HG02798 (cell line): ENCODE results near the gene ARHGEF16.

Experiments used
- ATAC-seq: cut with Tn5 transposase; IDR thresholded peaks from one replicate; pipeline ENCODE4 v1.9.1; 2021; ENCODE audit warnings: mild to moderate bottlenecking; ENCODE audit not compliant: unreplicated experiment, poor library complexity

The ARHGEF16 gene

DNA sequence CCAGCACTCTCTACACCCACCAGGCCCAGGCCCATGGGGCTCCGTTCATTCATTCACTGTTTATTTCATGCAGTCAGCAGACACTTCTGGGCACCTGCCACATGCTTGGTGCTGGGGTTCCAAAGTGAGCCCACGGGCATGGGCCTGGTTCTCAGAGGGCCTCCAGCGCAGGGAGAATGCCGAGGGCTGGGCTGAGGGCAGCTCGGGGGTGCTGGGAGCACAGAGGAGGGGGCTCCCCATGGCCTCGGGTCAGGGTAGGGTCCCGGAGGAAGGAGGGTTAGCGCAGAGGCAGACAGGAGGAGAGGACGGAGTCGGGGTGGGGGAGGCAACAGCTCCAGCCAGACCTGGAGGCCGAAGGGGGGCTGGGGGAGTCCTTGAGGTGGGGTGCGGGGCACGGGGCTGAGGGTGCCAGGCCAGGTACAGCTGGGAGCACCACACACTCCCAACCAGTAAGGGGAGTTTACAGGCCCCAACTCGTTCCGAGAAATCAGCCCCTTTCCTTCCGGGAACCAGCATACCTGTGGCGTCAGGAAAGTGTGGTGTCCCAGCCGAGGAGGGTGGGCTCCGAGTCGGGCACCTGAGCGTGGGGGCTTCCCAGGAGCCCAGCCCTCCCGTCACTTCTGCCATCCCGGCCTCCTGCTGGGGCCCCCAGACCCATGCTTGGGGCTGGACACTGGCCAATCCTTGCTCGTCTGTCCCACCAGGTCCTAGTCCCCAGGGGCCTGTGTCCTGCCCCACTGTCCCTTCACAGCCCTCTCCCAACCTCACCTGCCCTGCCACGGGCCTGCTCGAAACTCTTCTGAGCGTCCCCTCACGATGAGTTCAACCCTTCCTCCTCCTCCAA is 10.8 kb downstream of the ARHGEF16 start:
- no peak for ATAC-seq

DNA sequence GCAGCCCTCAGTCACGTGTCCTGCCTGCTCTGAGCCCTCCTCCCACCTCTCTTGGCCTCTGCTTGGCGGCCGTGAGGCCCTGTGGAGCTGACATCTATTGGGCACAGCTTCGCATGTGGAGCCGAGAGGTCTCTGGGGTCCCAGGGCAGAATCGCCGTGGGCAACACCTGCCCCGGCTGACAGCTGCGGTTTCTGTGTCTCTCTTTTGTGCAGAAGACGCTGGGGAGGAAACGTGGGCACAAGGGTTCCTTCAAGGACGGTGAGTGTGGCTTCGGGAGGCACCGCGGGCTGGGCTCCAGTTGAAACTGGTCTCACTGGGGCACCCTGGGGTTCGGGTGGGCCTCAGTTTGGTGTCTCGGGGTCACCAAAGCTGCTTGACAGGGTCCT is 11.5 kb downstream of the ARHGEF16 start:
- ATAC-seq, result no peak

DNA sequence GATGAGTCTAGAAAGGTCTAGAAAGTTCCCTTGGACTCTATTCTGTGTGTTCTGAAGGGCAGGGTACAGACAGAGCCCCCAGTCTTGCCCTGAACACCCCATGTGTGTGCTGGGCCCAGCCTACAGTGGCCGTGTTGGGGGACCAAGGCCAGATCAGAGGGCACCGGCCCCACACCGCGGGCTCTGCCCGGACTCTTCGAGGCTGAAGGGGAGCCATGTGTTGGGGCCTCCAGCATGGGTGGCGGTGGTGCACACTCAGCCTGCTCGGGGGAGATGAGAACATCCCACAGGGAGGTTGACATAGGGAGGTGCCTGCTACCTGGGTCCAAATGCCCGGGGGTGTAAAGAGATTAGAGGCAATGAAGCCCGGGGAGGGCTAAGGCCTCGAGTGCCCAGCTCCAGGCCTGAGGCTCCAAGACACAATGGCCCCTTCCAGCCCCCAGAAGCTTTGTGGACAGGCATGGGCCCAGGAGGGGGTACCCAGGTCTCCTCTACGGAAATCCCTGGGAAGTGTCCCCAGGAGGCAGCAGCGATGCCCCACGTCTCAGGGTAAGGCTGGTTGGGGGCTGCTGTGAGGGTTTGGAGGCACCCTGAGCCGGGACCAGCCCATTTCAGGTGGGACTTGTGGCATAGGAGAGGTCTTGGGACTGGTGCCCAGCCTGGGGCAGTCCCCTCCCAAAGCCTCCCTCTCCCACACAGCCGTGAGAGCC is 12.1 kb downstream of the ARHGEF16 start:
- ATAC-seq, result no peak

DNA sequence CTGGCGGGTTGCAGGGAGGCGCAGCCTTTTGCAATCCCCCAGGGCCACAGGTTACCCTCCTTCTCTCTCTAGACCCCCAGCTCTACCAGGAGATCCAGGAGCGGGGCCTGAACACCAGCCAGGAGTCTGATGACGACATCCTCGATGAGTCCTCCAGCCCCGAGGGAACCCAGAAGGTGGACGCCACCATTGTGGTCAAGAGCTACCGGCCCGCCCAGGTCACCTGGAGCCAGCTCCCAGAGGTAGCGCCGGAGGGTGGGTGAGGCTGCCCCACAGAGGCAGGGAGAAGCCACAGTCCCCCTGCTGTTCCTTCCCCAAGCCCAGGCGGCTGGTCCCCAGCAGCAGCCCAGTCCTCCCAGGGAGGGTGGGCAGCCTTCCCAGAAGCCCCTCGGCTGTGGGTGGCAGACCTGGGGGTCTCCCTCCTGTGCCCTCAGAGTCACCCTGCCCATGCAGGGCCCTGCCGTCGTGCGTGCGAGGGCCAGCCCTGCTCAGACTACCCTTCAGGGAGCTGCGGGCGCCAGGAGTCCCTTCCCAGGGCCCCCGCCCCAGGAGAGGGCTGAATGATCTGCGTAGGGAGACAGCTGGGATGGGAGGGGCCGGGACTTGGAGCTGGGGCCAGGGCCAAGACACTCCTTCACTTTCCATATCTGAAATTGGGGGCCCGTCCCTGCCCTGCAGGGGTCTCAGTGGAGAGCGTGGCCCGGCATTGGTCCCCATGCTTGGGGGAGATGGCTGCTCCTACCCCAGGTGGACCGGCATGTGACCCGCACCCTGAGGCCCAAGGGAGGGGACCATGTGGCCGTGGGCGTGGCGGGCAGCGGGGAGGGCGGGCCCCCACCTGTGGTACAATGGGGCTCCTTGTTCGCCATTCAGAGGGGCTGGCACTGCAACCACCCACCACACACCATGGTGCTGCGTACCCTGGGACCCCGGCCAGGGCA is 12.9 kb downstream of the ARHGEF16 start:
- ATAC-seq, result no peak

DNA sequence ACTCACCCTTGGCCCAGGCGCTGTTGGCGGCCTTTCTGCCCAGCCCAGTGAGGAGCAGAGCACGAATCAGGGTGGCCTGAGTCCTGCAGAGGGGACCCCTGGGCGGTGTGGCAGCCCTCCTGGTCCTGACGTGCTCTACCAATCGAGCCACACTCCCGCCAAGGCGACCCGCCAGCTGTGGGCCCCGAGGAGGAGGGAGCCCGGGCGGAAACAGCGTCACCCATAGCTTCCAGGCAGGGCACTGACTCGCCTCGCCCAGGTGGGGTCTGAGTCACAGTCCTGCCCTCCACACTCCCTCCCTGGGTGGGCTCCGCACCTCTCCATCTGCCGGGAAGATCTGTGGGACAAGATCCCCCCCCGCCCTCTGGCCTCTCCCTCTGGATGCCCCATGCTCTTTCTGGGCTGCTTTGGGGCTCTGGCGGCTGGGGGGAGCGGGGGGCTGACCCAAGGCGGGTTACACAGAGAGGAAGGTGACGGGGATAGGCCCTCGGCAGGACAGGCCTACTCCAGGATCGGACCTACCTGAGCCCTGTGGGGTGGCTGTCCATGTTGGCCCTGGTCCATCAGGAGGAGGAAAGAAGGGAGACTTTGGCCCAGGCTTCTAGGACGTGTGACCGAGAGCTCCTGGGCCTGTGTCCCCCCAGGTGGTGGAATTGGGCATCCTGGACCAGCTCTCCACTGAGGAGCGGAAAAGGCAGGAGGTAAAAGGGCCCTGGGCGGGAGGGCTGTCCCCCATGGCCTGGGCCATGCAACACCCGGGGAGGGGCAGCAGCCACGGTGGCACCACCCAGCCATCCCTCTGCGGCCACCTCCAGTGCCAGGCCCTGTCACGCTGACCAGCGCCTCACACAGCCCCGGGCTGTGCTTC is 14.0 kb downstream of the ARHGEF16 start:
- no peak for ATAC-seq

- ATAC-seq, result no peak
Observed at GRCh38 chr1:3469104-3469848, 14.8 kb downstream of the ARHGEF16 start.

- no peak for ATAC-seq
Observed at GRCh38 chr1:3469849-3470649, 15.6 kb downstream of the ARHGEF16 start.

DNA sequence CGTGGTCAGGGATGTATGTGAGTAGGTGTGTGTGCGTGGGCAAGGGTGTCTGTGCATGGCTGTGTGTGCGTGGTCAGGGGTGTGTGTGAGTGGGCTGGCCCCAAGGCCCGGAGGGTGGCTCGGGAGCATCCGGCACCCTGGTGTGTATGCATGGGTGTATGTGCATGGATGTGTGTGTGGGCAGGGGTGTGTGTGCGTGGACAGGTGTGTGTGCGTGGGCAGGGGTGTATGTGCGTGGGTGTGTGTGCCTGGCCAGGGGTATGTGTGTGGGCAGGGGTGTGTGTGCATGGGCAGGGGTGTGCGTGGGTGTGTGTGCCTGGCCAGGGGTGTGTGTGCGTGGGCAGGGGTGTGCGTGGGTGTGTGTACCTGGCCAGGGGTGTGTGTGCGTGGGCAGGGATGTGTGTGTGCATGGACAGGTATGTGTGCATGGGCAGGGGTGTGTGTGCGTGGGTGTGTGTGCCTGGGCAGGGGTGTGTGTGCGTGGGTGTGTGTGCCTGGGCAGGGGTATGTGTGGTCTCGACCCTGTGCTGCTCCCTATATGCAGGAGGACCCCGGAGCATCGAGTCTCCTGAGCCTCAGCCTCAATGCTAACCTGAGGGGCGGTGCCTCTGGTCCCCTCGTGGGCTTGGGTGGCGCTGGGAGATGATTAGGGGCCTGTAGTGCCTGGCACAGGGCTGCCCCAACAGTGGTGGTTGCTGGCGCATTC is 16.3 kb downstream of the ARHGEF16 start:
- ATAC-seq, result no peak

DNA sequence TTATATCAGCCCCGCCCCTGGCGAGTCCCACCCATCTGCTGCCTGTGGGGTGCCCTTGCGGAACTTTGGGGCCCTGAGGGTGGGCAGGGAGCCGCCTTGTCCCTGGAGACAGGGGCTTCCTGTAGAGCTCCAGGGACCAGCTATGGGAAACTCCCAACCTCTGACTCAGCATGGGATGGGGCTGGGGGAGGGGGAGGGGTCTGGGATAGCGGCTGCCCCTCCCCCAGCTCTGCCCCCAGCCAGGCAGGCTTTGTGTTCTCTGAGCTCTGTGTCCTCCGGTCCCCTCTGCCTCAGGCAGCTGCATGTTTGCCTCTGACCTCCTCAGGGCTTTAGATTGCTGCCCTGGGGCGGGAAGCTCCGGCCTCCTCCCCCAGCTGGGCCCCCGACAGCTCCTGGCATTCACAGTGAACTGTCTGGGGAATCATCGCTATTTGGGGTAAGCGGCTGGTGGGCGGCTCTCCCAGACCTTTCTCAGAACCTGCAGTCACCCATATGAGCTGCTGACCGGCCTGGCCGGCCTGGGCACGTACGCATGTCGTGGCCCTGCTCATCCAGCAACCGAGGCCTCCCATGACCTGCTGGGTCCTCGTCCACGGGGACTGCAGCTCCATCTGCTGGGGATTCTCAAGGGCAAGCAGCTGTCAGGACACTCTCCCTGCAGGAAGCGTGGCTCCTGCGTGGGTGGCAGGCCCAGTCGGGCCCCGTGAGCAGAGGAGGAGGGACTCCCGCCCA is 17.1 kb downstream of the ARHGEF16 start:
- no peak for ATAC-seq

- no peak for ATAC-seq
Observed at GRCh38 chr1:3472088-3472850, 17.8 kb downstream of the ARHGEF16 start.

GRCh38 chr1:3472906-3473305 is 18.4 kb downstream of the ARHGEF16 start:
- no peak for ATAC-seq

DNA sequence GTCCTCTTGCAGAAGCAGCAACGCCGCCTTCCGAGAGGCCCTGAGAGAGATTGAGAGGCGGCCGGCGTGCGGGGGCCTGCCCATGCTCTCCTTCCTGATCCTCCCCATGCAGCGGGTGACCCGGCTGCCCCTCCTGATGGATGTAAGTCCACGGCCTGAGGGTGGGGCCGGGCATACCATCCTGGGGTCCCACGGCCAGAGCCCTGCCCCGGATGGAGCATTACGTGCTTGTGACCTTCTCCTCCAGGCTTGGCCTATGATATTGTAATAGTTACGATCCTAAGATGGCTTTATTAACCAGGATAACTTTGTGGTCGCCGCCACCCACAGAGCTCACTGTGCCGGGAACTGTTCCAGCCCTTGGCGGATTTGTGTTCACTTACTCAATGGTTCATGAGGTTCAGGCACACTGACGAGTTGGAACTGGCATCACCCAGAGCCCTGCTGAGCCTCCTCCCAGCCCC is 18.9 kb downstream of the ARHGEF16 start:
- ATAC-seq, result no peak

- no peak for ATAC-seq
Observed at GRCh38 chr1:3474016-3474415, 19.6 kb downstream of the ARHGEF16 start.

- no peak for ATAC-seq
Observed at GRCh38 chr1:3474421-3474820, 20.0 kb downstream of the ARHGEF16 start.

GRCh38 chr1:3475839-3476573 is 21.5 kb downstream of the ARHGEF16 start:
- ATAC-seq, result no peak

DNA sequence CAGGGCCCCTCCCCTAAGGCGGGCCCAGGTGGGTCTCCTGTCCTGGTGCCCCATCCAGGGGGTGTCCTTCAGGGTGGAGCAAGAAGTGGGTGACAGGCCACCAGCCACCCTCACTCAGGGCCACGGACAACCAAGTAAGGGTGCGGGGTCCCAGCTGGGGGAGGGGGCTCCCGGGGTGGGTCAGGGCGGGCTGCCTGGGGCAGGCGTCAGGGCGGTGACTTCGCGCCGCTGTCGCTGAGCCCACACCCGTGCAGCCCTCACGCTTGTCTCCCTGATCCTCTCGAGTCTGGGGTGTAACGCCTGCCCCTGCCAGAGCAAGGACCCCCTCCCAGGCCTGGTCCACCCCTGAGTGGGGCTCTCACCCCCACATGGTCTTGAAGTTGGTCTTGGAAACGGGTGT is 22.2 kb downstream of the ARHGEF16 start:
- ATAC-seq, result no peak
